GM12872 (cell line): ENCODE measurements around the gene SLC26A6.
A peak's percentile ranks its signal among the peaks of the same experiment; 100 is the strongest.

ENCODE experiments used
- CTCF ChIP-seq: IDR thresholded peaks from 3 replicates; pipeline ENCODE4 v1.5.1; 2011; ENCODE audit warnings: low read depth, mild to moderate bottlenecking, low read length, moderate library complexity; ENCODE audit not compliant: insufficient read depth

SLC26A6 gene

GRCh38 chr3:48617559-48617958 is 17.7 kb downstream of the SLC26A6 start:
- no peak for TF ChIP-seq CTCF

GRCh38 chr3:48614044-48614443 is 21.2 kb downstream of the SLC26A6 start:
- no peak for TF ChIP-seq CTCF

- no peak for TF ChIP-seq CTCF
These were observed 23.0 kb downstream of the SLC26A6 start for GRCh38 chr3:48612309-48612708.

DNA sequence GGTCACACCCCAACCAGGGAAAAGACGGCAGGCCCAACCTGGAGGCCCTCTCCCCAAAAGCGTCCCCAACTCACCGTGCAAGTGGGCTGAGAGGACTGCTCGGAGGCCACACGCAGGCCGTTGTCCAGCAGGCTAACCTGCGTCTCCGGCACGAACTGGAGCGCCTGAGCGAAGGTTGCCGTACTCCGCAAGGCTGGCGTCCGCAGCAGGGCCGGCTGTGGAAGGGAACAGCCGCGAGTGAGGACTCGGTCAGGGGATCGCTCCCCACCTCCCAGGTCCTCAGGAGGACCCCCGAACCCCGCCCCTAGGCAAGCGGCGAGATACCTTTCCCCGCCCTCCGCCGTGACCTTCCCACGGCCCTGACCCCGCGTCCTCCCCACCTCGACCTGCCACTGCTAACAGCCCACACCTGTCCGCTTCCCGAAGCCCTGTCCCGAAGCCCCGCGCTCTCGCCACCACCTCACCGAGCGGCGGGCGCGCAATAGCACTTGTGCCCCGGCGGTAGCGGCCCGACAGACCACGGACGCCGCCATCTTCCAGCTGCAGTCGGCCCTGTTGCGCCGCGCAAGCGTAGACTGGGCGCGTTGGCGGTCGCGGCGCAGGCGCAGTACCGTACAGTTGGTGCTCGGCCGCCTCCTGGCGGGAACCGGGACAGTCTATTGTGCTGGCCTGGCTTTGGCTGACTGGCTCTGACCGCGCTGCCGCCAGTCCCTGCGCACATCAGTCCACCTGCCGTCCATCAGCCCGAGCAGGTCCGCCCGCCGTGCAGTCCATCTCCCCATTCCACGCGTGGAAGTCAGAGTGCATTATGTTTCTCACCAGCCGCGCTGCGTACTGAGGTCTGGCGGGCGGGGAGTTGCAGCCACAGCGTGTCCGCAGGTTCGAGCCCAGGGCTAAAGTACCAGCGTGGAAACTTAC is 25.9 kb downstream of the SLC26A6 start, which contains the start of gene UQCRC1:
Gene UQCRC1 (minus strand): TSS at position 559 of the 918 bp plus-strand sequence. CDS start 26 bp downstream, at position 533.
- TF ChIP-seq CTCF, result peak; percentile 80

- TF ChIP-seq CTCF, result no peak
These were observed 27.7 kb downstream of the SLC26A6 start for GRCh38 chr3:48607519-48607918.

- TF ChIP-seq CTCF, result no peak
These were observed 33.7 kb downstream of the SLC26A6 start for GRCh38 chr3:48601622-48601994.

DNA sequence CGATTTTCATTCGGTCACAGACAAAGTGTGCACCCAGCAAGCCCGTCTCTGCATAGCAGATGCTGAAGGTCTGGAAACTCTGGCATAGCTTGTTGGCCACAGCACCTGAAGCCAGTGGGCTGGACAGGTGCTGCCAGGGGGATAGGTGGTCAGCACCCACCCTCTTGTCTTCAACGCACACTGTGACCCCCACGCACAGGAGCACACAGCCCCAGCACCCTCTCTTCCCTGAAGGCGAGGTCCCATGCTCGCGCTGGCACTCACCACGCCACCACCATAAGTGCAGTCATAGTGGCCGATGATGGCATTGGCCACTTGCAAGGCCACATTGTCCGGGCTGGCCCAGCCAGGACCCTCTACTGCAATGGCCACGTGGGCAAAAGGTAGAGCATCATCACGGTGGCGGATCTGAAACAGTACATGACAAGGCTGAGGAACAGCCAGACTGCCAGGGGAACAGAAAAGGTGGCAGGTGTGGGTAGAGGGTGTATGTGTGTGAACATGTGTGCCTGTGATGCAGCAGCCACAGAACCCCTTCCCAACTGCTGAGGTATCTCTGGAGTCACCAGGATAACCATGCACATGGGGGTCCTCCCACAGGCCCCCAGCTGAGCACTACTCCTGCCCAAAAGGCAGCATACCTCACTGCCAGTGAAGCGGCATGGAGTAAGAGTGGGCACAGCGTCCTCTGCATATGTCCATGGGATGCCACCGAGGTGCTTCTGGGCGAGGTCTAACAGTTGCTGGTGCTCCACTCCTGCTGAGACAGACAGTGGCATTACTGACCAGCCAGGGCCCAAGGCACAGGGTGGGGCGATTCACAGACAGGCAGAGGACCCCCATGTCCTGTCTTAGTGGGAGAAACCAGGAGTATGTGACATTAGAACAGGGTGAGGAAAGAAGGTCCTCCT is 34.3 kb downstream of the SLC26A6 start:
- no peak for TF ChIP-seq CTCF
